RKO (cell line): ENCODE results near the gene UBR1.

Source experiments
- DNase-seq: peaks from one replicate; pipeline ENCODE4 v3.0.0-alpha.2; 2016; ENCODE audit warnings: low spot score

The UBR1 gene

GRCh38 chr15:43106486-43106829 is 620 bp upstream of the UBR1 start:
- no peak for DNase-seq

- peak; percentile 49 for DNase-seq
These were observed 631 bp downstream of the UBR1 start for GRCh38 chr15:43105077-43105736.

- DNase-seq, result peak; percentile 40
These were observed 1.4 kb downstream of the UBR1 start for GRCh38 chr15:43104426-43104825.

- DNase-seq, result no peak
These were observed 1.9 kb downstream of the UBR1 start for GRCh38 chr15:43103907-43104306.

- no peak for DNase-seq
These were observed 3.7 kb downstream of the UBR1 start for GRCh38 chr15:43102187-43102586.

GRCh38 chr15:43100971-43101370 is 4.9 kb downstream of the UBR1 start:
- peak; percentile 14 for DNase-seq

- DNase-seq, result no peak
These were observed 6.6 kb downstream of the UBR1 start for GRCh38 chr15:43099105-43099845.

- no peak for DNase-seq
These were observed 9.4 kb downstream of the UBR1 start for GRCh38 chr15:43096411-43096810.

GRCh38 chr15:43095708-43096347 is 10.0 kb downstream of the UBR1 start:
- DNase-seq, result no peak

GRCh38 chr15:43095243-43095642 is 10.6 kb downstream of the UBR1 start:
- no peak for DNase-seq

GRCh38 chr15:43094416-43095030 is 11.3 kb downstream of the UBR1 start:
- no peak for DNase-seq

GRCh38 chr15:43093026-43093425 is 12.8 kb downstream of the UBR1 start:
- DNase-seq, result no peak

- DNase-seq, result no peak
These were observed 14.0 kb downstream of the UBR1 start for GRCh38 chr15:43091859-43092258.

GRCh38 chr15:43086551-43086950 is 19.3 kb downstream of the UBR1 start:
- no peak for DNase-seq

- no peak for DNase-seq
These were observed 19.9 kb downstream of the UBR1 start for GRCh38 chr15:43085921-43086320.

- DNase-seq, result no peak
These were observed 23.3 kb downstream of the UBR1 start for GRCh38 chr15:43082509-43082908.

GRCh38 chr15:43081283-43081682 is 24.6 kb downstream of the UBR1 start:
- no peak for DNase-seq

- no peak for DNase-seq
These were observed 34.4 kb downstream of the UBR1 start for GRCh38 chr15:43071451-43071850.

GRCh38 chr15:43070893-43071292 is 34.9 kb downstream of the UBR1 start:
- DNase-seq, result no peak

GRCh38 chr15:43070249-43070648 is 35.6 kb downstream of the UBR1 start:
- no peak for DNase-seq

GRCh38 chr15:43067717-43068461 is 37.9 kb downstream of the UBR1 start:
- peak; percentile 15 for DNase-seq

GRCh38 chr15:43056696-43057095 is 49.1 kb downstream of the UBR1 start:
- DNase-seq, result no peak
